CD4-positive, alpha-beta memory T cell (primary cell): ENCODE measurements around the gene IL13RA1. TPM values are rescaled to one million over a fixed set of nuclear protein-coding genes. Genes with fewer than 3 reads are reported as not detected.
A peak's percentile ranks its signal among the peaks of the same experiment; 100 is the strongest.
"Not testable (repeated sequence)": the region's sequence is repeated elsewhere in the genome, so short reads cannot be mapped to it uniquely, and the experiment has no call there.

Experiments used
- CTCF ChIA-PET: fragments of 350-600 bp; sonication (Branson Sonifier 250); formaldehyde crosslinking; loops from one replicate; lab custom pipeline; 2021; ENCODE audit warnings: inconsistent platforms; ENCODE audit not compliant: partially characterized antibody; lab: Charles Lee
- POLR2A ChIA-PET: fragments of 350-600 bp; sonication (Branson Sonifier 250); formaldehyde crosslinking; loops from one replicate; lab custom pipeline; 2021; ENCODE audit not compliant: partially characterized antibody; lab: Charles Lee
- DNase-seq, 5 donors: peaks; one replicate each; pipeline versions ENCODE4 v3.0.0 to v3.0.0-alpha.2; 2020 to 2022; ENCODE audit warnings: mixed read lengths in 1 of 5
- H3K27ac ChIP-seq: one replicate; pipeline ENCODE4 v1.7.0; 2013; ENCODE audit warnings: low read depth, low read length
- H3K27me3 ChIP-seq: 2 replicates; pipeline ENCODE4 v1.7.0; 2013; ENCODE audit warnings: mild to moderate bottlenecking, low read length, moderate library complexity; ENCODE audit not compliant: insufficient read depth
- H3K36me3 ChIP-seq: 2 replicates; pipeline ENCODE4 v1.7.0; 2013; ENCODE audit warnings: mild to moderate bottlenecking, low read length, moderate library complexity; ENCODE audit not compliant: insufficient read depth
- H3K4me1 ChIP-seq: 2 replicates; pipeline ENCODE4 v1.7.0; 2013; ENCODE audit warnings: mild to moderate bottlenecking, low read length, moderate library complexity; ENCODE audit not compliant: insufficient read depth
- H3K4me3 ChIP-seq, 2 donors: one replicate each; pipeline ENCODE4 v1.7.0; 2013; ENCODE audit warnings: low read length in 2 of 2, mild to moderate bottlenecking in 1 of 2
- H3K9me3 ChIP-seq, 2 donors: one replicate each; pipeline ENCODE4 v1.7.0; 2013; ENCODE audit warnings: low read length in 2 of 2, control low read depth in 1 of 2; ENCODE audit not compliant: control insufficient read depth in 1 of 2
- H3K27ac Mint-ChIP-seq, 7 donors: one replicate each; pipeline ENCODE4 v1.8.0; 2020 to 2021; ENCODE audit warnings: mixed read lengths in 7 of 7, mild to moderate bottlenecking in 6 of 7, inconsistent platforms in 3 of 7, moderate library complexity in 3 of 7
- H3K27me3 Mint-ChIP-seq, 2 donors: one replicate each; pipeline ENCODE4 v1.8.0; 2020 to 2021; ENCODE audit warnings: mixed read lengths in 2 of 2
- H3K36me3 Mint-ChIP-seq, 2 donors: one replicate each; pipeline ENCODE4 v1.8.0; 2020 to 2021; ENCODE audit warnings: mixed read lengths in 2 of 2, inconsistent platforms in 1 of 2, mild to moderate bottlenecking in 1 of 2
- H3K4me1 Mint-ChIP-seq, 4 donors: one replicate each; pipeline ENCODE4 v1.8.0; 2020 to 2021; ENCODE audit warnings: mixed read lengths in 4 of 4, mild to moderate bottlenecking in 1 of 4
- H3K4me3 Mint-ChIP-seq, 8 donors: one replicate each; pipeline ENCODE4 v1.8.0; 2020 to 2021; ENCODE audit warnings: mixed read lengths in 8 of 8, mild to moderate bottlenecking in 7 of 8, moderate library complexity in 6 of 8, inconsistent platforms in 3 of 8
- H3K9me3 Mint-ChIP-seq, 8 donors: one replicate each; pipeline ENCODE4 v1.8.0; 2020 to 2021; ENCODE audit warnings: mixed read lengths in 8 of 8, mild to moderate bottlenecking in 5 of 8, inconsistent platforms in 3 of 8, moderate library complexity in 1 of 8
- intact Hi-C: fragments of 100-400 bp; cut with micrococcal nuclease; formaldehyde crosslinking; loops from one replicate; pipeline ENCODE4 v1.15.1; 2023
- polyA plus RNA-seq, 2 donors: library from polyadenylated mRNA; unstranded; fragments of 300-500 nt; fragmentation: Illumina TruSeq; gene quantifications; one replicate each; pipeline ENCODE4 v1.2.3, GENCODE V29; 2021
- total RNA-seq, 2 experiments: library from RNA; stranded (reverse); gene quantifications; one replicate each; pipeline ENCODE4 v1.2.3, GENCODE V29; 2021

Gene IL13RA1
- total and polyA plus RNA-seq, 4 experiments from 2014 or later = 0.38 to 0.94 (median 0.79) TPM; not detected in 1

DNA sequence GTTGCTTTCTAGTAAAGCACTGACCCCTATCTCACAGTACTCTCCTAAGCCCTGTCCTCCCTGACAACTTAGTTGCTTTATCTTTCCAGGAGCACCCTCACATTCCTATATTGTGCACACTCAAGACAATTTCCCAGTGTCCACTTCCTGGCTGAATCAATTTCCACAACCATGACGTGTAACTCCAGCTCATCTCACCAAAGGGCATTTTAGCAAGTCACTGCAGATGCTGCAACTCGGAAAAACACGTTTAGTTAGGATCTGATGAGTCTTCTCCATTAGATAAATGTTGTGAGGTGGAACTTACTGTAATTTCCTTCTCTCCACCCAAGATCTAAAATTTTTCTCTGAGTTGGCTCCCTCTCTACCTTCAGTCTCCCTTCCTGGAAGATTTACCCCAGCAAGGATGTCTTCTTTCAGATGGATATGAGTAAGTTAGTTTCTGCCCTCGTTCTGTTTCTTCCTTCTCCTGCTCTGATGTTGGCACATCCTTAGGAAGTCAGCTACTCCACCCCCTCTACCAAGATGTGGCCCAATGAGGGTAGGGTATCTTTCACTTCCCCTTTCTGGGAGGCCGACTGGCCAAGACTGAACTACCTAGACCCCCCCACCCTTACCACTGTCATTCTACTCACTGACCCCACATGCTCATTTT, 28.8 kb upstream of the IL13RA1 start:
- Histone ChIP-seq H3K36me3 (no peaks in the 10 kb centered on the region), H3K4me3 (no peak overlapping the region), H3K27me3 (no peaks in the 10 kb centered on the region), H3K27ac (no peak overlapping the region), H3K4me1 (no peaks in the 10 kb centered on the region), H3K9me3 (no peaks in the 10 kb centered on the region)
- H3K27me3 Mint-ChIP-seq = no peaks in the 10 kb centered on the region
- CTCF ChIA-PET = no interaction called here
- POLR2A ChIA-PET = no interaction called here
- peak overlapping the region in 4 of 7 donors; percentile 22 to 47 (median 34) for H3K27ac Mint-ChIP-seq
- H3K4me1 Mint-ChIP-seq = peaks cover 1 to 7% (median 5%) of the 10 kb centered on the region in 4 donors
- H3K4me3 Mint-ChIP-seq = no peak overlapping the region
- DNase-seq = no peak
- intact Hi-C loops = no loop called here
- H3K9me3 Mint-ChIP-seq = no peaks in the 10 kb centered on the region
- peaks cover 0 to 3% of the 10 kb centered on the region in 2 donors for H3K36me3 Mint-ChIP-seq

DNA sequence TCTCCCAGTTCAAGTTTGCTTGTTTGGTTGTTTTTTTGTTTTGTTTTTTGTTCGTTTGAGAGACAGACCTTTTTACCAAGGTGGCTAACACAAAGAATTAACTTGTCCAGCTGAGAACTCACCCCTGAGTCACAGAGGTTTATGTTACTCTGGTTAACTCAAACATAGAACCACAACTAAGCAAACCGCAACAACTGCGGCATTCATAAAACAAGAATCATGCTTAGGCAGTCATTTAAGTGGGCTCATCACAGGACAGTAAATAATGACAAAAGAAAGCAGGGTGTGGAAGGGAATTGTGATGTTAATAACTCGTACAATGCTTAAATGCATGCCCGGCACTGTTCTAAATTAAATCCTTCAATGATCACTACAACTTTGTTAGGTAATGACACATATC, 24.7 kb upstream of the IL13RA1 start:
- H3K9me3 Mint-ChIP-seq = peaks cover 0 to 2% (median 0%) of the 10 kb centered on the region in 8 donors
- H3K36me3 ChIP-seq = no peaks in the 10 kb centered on the region
- no peaks in the 10 kb centered on the region for H3K27me3 Mint-ChIP-seq
- H3K27me3 ChIP-seq = no peaks in the 10 kb centered on the region
- no peak for DNase-seq
- intact Hi-C loops = no loop called here
- H3K9me3 ChIP-seq = no peaks in the 10 kb centered on the region
- peak overlapping the region in 1 of 7 donors; percentile 78 for H3K27ac Mint-ChIP-seq
- H3K27ac ChIP-seq = no peak overlapping the region
- H3K4me1 Mint-ChIP-seq = peaks cover 0 to 10% (median 6%) of the 10 kb centered on the region in 4 donors
- no peak overlapping the region for H3K4me3 ChIP-seq
- no peak overlapping the region for H3K4me3 Mint-ChIP-seq
- no peaks in the 10 kb centered on the region for H3K36me3 Mint-ChIP-seq
- H3K4me1 ChIP-seq = no peaks in the 10 kb centered on the region
- POLR2A ChIA-PET = no interaction called here
- CTCF ChIA-PET = no interaction called here

DNA sequence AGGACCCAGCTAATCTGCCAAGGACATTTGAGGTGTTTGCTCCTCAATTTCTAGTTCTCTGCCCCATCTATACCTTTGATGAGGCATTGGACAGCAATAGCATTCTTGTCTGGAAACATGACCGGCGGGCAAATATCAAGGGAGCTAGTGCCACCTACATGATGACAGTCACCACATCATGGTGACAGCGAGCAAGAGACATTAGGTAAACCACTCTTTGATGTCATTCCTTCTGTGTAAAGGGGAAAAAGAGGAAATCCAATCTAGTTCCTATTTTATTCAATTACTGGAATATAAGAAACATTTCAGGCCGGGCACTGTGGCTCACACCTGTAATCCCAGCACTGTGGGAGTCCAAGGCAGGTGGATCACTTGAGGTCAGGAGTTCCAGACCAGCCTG, 20.7 kb upstream of the IL13RA1 start:
- Mint-ChIP-seq H3K4me1 (peaks cover 0 to 10% (median 6%) of the 10 kb centered on the region in 4 donors), H3K27ac (no peak overlapping the region), H3K9me3 (peaks cover 0 to 4% (median 0%) of the 10 kb centered on the region in 8 donors), H3K4me3 (peak overlapping the region in 1 of 8 donors; percentile 26), H3K27me3 (no peaks in the 10 kb centered on the region), H3K36me3 (no peaks in the 10 kb centered on the region)
- Histone ChIP-seq H3K4me1 (no peaks in the 10 kb centered on the region), H3K36me3 (no peaks in the 10 kb centered on the region), H3K4me3 (no peak overlapping the region), H3K27ac (no peak overlapping the region), H3K27me3 (no peaks in the 10 kb centered on the region), H3K9me3 (no peaks in the 10 kb centered on the region)
- CTCF ChIA-PET = no interaction called here
- POLR2A ChIA-PET = no interaction called here
- intact Hi-C loops = no loop called here
- DNase-seq = no peak

DNA sequence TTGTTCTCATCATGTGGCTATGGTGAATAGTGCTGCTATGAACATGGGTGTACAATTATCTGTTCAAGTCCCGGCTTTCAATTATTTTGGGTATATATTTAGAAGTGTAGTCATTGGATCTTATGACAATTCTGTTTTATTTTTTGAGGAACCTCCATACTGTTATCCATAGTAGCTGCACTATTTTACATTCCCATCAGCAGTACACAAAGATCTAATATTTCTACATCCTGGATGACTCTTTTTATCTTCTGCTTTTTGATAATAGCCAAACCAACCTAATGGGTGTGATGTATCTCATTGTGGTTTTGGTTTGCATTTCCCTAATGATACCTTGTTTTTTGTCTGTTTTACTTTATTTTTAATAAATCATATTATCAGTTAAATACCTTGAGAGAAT, 12.9 kb upstream of the IL13RA1 start:
- H3K36me3 Mint-ChIP-seq = no peaks in the 10 kb centered on the region
- CTCF ChIA-PET = no interaction called here
- no peak overlapping the region for H3K4me3 Mint-ChIP-seq

DNA sequence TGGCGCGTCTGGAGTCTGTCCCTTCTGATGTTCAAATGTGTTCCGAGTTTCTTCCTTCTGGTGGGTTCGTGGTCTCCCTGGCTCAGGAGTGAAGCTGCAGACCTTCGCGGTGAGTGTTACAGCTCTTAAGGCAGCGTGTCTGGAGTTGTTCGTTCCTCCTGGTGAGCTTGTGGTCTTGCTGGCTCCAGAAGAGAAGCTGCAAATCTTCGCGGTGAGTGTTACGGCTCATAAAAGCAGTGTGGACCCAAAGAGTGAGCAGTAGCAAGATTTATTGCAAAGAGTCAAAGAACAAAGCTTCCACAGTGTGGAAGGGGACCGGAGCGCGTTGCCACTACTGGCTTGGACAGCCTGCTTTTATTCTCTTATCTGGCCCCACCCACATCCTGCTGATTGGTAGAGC, 11.5 kb upstream of the IL13RA1 start:
- POLR2A ChIA-PET, DNase-seq, H3K4me1 ChIP-seq, H3K36me3 ChIP-seq, H3K9me3 ChIP-seq, H3K4me1 Mint-ChIP-seq, H3K4me3 ChIP-seq, intact Hi-C loops, H3K9me3 Mint-ChIP-seq, H3K27me3 Mint-ChIP-seq, H3K27ac ChIP-seq, H3K27me3 ChIP-seq, CTCF ChIA-PET, H3K36me3 Mint-ChIP-seq: not testable (repeated sequence)
- peak overlapping the region in 1 of 7 donors; percentile 29 for H3K27ac Mint-ChIP-seq
- H3K4me3 Mint-ChIP-seq = peak overlapping the region in 1 of 8 donors; percentile 3

More for the DNA sequence above, 12.9 kb upstream of the IL13RA1 start:
- H3K4me1 ChIP-seq = no peaks in the 10 kb centered on the region
- Mint-ChIP-seq H3K27ac (no peak overlapping the region), H3K4me1 (no peaks in the 10 kb centered on the region), H3K27me3 (no peaks in the 10 kb centered on the region), H3K9me3 (peaks cover 0 to 1% (median 0%) of the 10 kb centered on the region in 8 donors)
- no peak for DNase-seq
- no peaks in the 10 kb centered on the region for H3K27me3 ChIP-seq
- no peak overlapping the region for H3K27ac ChIP-seq
- H3K36me3 ChIP-seq = no peaks in the 10 kb centered on the region
- intact Hi-C loops = no loop called here
- no peak overlapping the region for H3K4me3 ChIP-seq
- POLR2A ChIA-PET = no interaction called here
- H3K9me3 ChIP-seq = no peaks in the 10 kb centered on the region

DNA sequence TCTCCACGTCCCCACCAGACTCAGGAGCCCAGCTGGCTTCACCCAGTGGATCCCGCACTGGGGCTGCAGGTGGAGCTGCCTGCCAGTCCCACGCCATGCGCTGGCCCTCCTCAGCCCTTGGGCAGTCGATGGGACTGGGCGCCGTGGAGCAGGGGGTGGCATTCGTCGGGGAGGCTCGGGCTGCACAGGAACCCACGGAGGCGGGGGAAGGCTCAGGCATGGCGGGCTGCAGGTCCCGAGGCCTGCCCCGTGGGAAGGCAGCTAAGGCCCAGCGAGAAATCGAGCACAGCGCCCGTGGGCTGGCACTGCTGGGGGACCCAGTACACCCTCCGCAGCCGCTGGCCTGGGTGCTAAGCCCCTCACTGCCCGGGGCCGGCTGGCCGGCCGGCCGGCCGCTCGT, 10.6 kb upstream of the IL13RA1 start:
- not testable (repeated sequence) for H3K27ac ChIP-seq

DNA sequence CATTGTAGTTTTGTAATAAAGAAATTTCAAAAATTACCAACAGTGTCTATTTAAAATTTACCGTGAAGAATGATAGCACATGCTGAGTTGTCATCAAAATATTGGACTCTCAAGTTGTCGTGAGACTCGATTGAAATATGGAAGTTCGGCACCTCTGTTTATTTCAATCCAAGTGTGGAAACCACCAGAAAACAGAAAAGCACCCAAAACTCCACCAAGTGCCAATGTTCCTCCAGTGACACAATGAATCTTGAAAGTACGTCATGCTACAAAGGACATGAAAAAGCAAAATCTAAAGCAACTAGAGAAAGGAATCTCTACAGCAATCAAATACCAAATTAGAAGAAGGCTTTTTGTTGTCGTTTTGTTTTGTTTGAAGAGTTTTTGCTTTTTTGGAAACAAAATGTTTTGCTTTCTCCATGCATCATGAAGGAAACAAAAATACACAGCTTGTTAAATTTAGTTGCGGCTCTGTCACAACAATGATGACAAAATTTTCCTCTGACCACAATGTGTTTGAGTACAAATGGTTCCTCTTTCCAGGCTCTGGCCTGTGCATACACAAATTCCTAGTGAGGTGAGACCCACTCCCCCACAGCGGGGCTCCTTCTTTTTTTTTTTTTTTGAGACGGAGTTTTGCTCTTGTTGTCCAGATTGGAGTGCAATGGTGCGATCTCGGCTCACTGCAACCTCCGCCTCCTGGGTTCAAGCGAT, 9.6 kb upstream of the IL13RA1 start:
- peaks cover 0 to 1% (median 0%) of the 10 kb centered on the region in 8 donors for H3K9me3 Mint-ChIP-seq
- peaks cover 0 to 4% of the 10 kb centered on the region in 2 donors for H3K27me3 Mint-ChIP-seq
- POLR2A ChIA-PET = no interaction called here
- Histone ChIP-seq H3K4me3 (no peak overlapping the region), H3K27me3 (no peaks in the 10 kb centered on the region), H3K36me3 (no peaks in the 10 kb centered on the region), H3K9me3 (no peaks in the 10 kb centered on the region), H3K27ac (no peak overlapping the region), H3K4me1 (no peaks in the 10 kb centered on the region)
- CTCF ChIA-PET = no interaction called here
- intact Hi-C loops = no loop called here
- DNase-seq = no peak
- no peak overlapping the region for H3K27ac Mint-ChIP-seq
- H3K4me1 Mint-ChIP-seq = no peaks in the 10 kb centered on the region
- no peaks in the 10 kb centered on the region for H3K36me3 Mint-ChIP-seq
- no peak overlapping the region for H3K4me3 Mint-ChIP-seq

More for the DNA sequence above, 10.6 kb upstream of the IL13RA1 start:
- H3K9me3 Mint-ChIP-seq, H3K9me3 ChIP-seq, H3K36me3 ChIP-seq, H3K27me3 Mint-ChIP-seq, intact Hi-C loops, H3K4me3 ChIP-seq, H3K4me1 Mint-ChIP-seq, DNase-seq, H3K4me1 ChIP-seq, H3K36me3 Mint-ChIP-seq, CTCF ChIA-PET, H3K27ac Mint-ChIP-seq, POLR2A ChIA-PET, H3K4me3 Mint-ChIP-seq, H3K27me3 ChIP-seq: not testable (repeated sequence)
